HL-60 (cell line): ENCODE results near the gene ASAP3.

ENCODE experiments used
- DNase-seq, 2 experiments: peaks; one replicate each; pipeline ENCODE4 v3.0.0-alpha.2; 2010 to 2020; ENCODE audit warnings: low read depth in 1 of 2, low spot score in 1 of 2
- H3K27ac ChIP-seq: fragments of 250-450 bp; sonication (Bioruptor Pico); replicated peaks from 2 replicates; pipeline ENCODE4 v1.5.1; 2020; ENCODE audit warnings: mild to moderate bottlenecking, moderate library complexity
- H3K27me3 ChIP-seq: fragments of 250-450 bp; sonication (Bioruptor Pico); 2 replicates; pipeline ENCODE4 v1.5.1; 2021; ENCODE audit warnings: mild to moderate bottlenecking, moderate library complexity; ENCODE audit not compliant: insufficient read depth, poor library complexity, severe bottlenecking
- H3K4me3 ChIP-seq: replicated peaks from 2 replicates; pipeline ENCODE4 v1.5.1; 2011; ENCODE audit warnings: mild to moderate bottlenecking, control low read depth, low read length; ENCODE audit not compliant: insufficient read depth
- GABPA ChIP-seq: IDR thresholded peaks from 2 replicates; pipeline ENCODE4 v1.6.1; 2012; ENCODE audit warnings: low read depth
- POLR2AphosphoS5 ChIP-seq: IDR thresholded peaks from 2 replicates; pipeline ENCODE4 v1.6.1; 2012; ENCODE audit warnings: low read depth
- SPI1 ChIP-seq: IDR thresholded peaks from 2 replicates; pipeline ENCODE4 v1.6.1; 2012; ENCODE audit warnings: low read depth, mild to moderate bottlenecking, borderline replicate concordance
- TF ChIP-seq, protein P1 (sequence below): IDR thresholded peaks from one replicate; pipeline ENCODE4 v1.5.1; 2011; ENCODE audit warnings: low read length, control low read depth, inconsistent platforms; ENCODE audit not compliant: insufficient read depth
- TF ChIP-seq, protein P2 (sequence below): IDR thresholded peaks from 2 replicates; pipeline ENCODE4 v1.6.1; 2012; ENCODE audit warnings: low read depth; ENCODE audit not compliant: insufficient replicate concordance

The ASAP3 gene

DNA sequence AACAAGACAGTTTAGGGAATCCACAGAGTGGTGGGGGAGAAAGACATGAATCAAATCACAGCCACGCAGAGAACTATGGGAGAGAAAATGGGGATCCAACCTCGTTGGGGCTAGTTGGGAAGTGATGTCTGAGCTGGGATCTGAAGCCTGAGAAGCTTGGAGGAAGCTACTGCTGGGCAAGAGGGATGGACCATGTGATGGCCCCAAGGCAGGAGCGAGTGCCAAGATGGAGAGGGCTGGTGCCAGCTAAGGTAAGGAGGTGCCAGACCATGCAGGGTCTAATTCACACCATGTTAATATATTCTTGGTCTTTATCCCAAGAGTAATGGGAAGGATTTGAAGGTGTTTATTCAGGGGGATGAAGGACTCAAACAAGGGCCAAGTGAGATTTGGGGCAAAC, 41.2 kb downstream of the ASAP3 start:
- TF ChIP-seq, protein P1, sequence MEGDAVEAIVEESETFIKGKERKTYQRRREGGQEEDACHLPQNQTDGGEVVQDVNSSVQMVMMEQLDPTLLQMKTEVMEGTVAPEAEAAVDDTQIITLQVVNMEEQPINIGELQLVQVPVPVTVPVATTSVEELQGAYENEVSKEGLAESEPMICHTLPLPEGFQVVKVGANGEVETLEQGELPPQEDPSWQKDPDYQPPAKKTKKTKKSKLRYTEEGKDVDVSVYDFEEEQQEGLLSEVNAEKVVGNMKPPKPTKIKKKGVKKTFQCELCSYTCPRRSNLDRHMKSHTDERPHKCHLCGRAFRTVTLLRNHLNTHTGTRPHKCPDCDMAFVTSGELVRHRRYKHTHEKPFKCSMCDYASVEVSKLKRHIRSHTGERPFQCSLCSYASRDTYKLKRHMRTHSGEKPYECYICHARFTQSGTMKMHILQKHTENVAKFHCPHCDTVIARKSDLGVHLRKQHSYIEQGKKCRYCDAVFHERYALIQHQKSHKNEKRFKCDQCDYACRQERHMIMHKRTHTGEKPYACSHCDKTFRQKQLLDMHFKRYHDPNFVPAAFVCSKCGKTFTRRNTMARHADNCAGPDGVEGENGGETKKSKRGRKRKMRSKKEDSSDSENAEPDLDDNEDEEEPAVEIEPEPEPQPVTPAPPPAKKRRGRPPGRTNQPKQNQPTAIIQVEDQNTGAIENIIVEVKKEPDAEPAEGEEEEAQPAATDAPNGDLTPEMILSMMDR: no peak
- TF ChIP-seq, protein P2, sequence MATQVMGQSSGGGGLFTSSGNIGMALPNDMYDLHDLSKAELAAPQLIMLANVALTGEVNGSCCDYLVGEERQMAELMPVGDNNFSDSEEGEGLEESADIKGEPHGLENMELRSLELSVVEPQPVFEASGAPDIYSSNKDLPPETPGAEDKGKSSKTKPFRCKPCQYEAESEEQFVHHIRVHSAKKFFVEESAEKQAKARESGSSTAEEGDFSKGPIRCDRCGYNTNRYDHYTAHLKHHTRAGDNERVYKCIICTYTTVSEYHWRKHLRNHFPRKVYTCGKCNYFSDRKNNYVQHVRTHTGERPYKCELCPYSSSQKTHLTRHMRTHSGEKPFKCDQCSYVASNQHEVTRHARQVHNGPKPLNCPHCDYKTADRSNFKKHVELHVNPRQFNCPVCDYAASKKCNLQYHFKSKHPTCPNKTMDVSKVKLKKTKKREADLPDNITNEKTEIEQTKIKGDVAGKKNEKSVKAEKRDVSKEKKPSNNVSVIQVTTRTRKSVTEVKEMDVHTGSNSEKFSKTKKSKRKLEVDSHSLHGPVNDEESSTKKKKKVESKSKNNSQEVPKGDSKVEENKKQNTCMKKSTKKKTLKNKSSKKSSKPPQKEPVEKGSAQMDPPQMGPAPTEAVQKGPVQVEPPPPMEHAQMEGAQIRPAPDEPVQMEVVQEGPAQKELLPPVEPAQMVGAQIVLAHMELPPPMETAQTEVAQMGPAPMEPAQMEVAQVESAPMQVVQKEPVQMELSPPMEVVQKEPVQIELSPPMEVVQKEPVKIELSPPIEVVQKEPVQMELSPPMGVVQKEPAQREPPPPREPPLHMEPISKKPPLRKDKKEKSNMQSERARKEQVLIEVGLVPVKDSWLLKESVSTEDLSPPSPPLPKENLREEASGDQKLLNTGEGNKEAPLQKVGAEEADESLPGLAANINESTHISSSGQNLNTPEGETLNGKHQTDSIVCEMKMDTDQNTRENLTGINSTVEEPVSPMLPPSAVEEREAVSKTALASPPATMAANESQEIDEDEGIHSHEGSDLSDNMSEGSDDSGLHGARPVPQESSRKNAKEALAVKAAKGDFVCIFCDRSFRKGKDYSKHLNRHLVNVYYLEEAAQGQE: no peak
- TF ChIP-seq SPI1: no peak
- no peak for TF ChIP-seq GABPA
- TF ChIP-seq POLR2AphosphoS5: no peak

DNA sequence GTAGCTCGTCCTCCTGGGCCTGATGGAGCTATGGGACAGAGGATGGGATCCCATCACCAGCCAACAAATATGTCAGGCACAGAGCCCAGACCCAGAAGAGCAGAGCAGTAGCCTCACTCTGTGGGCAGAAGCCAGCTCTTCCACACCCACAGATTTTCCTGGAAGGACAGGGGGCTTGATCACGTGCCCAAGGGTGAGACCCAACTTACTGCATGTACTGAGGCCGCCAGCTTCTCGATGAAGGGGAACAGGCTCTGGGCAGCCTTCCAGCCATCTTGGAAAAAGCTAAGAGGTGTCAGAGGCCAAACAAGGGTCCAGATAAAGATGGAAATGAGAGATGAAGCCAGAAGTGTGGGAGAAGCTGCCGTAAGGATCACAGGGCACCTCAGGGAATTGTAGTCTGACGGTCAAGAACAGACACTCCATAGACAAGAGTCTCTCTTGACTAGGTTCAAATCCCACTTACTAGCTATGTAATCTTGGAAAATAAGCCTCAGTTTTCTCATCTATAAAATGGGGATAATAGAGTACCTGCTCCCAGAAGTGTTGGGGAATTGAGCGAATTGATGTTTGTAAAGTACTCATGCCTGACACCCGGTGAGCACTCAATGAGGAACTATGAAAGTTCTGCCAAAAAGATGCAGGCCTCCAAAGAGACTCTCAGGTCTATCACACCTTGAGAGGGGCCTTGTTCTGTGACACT, 42.4 kb downstream of the ASAP3 start:
- H3K27ac ChIP-seq: no peak overlapping the region
- H3K27me3 ChIP-seq: no peaks in the 10 kb centered on the region
- H3K4me3 ChIP-seq: no peak overlapping the region
- no peak for DNase-seq
- TF ChIP-seq, protein P2: no peak
- TF ChIP-seq GABPA: no peak
- TF ChIP-seq, protein P1: no peak
- TF ChIP-seq SPI1: no peak
- TF ChIP-seq POLR2AphosphoS5: no peak

More for the DNA sequence above, 41.2 kb downstream of the ASAP3 start:
- no peaks in the 10 kb centered on the region for H3K27me3 ChIP-seq
- DNase-seq: no peak
- no peak overlapping the region for H3K4me3 ChIP-seq
- H3K27ac ChIP-seq: no peak overlapping the region

DNA sequence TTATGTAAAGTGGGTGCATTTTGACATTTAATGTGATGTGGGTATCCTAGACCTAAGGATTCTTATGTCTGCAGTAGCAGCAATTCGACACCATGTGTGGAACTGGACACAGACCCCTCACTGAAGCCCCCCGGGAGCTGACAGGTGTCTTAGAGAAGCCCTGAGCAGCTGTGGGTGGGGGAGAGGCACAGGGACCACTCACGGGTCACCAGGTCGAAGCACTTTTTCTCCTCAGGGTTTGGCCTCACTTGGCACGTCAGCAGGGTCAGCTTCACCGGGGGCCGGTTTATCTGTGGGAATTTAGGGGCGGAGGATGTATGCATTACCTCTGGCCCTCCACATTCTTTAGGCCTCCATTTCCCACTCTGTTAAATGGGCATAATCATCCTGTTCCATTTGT, 45.4 kb downstream of the ASAP3 start:
- no peak overlapping the region for H3K27ac ChIP-seq
- no peak for DNase-seq
- TF ChIP-seq, protein P2: no peak
- no peaks in the 10 kb centered on the region for H3K27me3 ChIP-seq
- H3K4me3 ChIP-seq: no peak overlapping the region

DNA sequence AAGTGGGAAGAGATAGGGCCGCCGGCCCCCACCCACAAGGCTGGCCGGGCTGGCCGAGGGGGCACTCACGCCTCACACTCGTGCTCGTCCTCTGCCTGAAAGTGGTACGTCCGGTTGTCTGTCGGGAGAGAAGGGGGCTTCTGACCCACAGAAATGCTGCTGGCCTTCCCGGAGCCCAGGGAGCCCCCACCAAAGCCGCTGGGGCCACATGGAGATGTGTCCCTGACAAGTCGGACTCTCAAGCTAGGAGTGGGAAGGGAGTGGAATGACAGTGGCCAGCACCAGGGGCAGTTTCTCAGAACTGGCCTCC, 46.7 kb downstream of the ASAP3 start:
- no peak for DNase-seq
- no peak for TF ChIP-seq POLR2AphosphoS5
- no peak for TF ChIP-seq SPI1
- TF ChIP-seq, protein P2: no peak
- TF ChIP-seq, protein P1: no peak
- TF ChIP-seq GABPA: no peak
- H3K4me3 ChIP-seq: no peak overlapping the region

More for the DNA sequence above, 46.7 kb downstream of the ASAP3 start:
- no peak overlapping the region for H3K27ac ChIP-seq
- H3K27me3 ChIP-seq: no peaks in the 10 kb centered on the region
